ENCODE measurements around the gene HBA2.
"Not testable (repeated sequence)": the region's sequence is repeated elsewhere in the genome, so short reads cannot be mapped to it uniquely, and the experiment has no call there.

Gene HBA2

GRCh38 chr16:159136-159849, 13.4 kb upstream of the HBA2 start:
- no peak for DNase-seq

- DNase-seq: not testable (repeated sequence)
Measured at GRCh38 chr16:160242-160641, 12.4 kb upstream of the HBA2 start.

GRCh38 chr16:160691-161190, 11.9 kb upstream of the HBA2 start:
- DNase-seq: no peak

GRCh38 chr16:162271-162991, 10.2 kb upstream of the HBA2 start:
- no peak for DNase-seq

GRCh38 chr16:163139-163538, 9.5 kb upstream of the HBA2 start:
- not testable (repeated sequence) for DNase-seq

GRCh38 chr16:163696-164095, 9.0 kb upstream of the HBA2 start:
- not testable (repeated sequence) for DNase-seq

GRCh38 chr16:164134-164823, 8.4 kb upstream of the HBA2 start:
- DNase-seq: not testable (repeated sequence)

GRCh38 chr16:164827-165538, 7.7 kb upstream of the HBA2 start:
- no peak for DNase-seq

GRCh38 chr16:165539-166374, 6.9 kb upstream of the HBA2 start, which contains the start of gene HBM:
TSS of gene HBM (plus strand) at chr16:165978. CDS start at chr16:165998, 20 bp downstream.
- DNase-seq: peak; percentile 42

GRCh38 chr16:166375-167121, 6.1 kb upstream of the HBA2 start:
- no peak for DNase-seq

GRCh38 chr16:167122-167690, 5.5 kb upstream of the HBA2 start:
- no peak for DNase-seq

GRCh38 chr16:168424-168823, 4.3 kb upstream of the HBA2 start:
- DNase-seq: no peak

- no peak for DNase-seq
Measured at GRCh38 chr16:169014-169413, 3.7 kb upstream of the HBA2 start.

- DNase-seq: not testable (repeated sequence)
Measured at GRCh38 chr16:170088-170507, 2.6 kb upstream of the HBA2 start.

GRCh38 chr16:170788-171187, 1.9 kb upstream of the HBA2 start:
- no peak for DNase-seq

- DNase-seq: not testable (repeated sequence)
Measured at GRCh38 chr16:173211-173854, 657 bp downstream of the HBA2 start.

- DNase-seq: not testable (repeated sequence)
Measured at GRCh38 chr16:173928-174769, 1.5 kb downstream of the HBA2 start.

- no peak for DNase-seq
Measured at GRCh38 chr16:175011-175949, 2.6 kb downstream of the HBA2 start.

Data from activated naive CD4-positive, alpha-beta T cell treated with anti-CD3 and anti-CD28 coated beads, Interleukin-2, amount 50 U/mL, for 16 hours (primary cell).